Upper lobe of left lung (tissue), 4 donors: ENCODE data around the gene COL6A3.
"Not testable (repeated sequence)": the region's sequence is repeated elsewhere in the genome, so short reads cannot be mapped to it uniquely, and the experiment has no call there.

Experiments used
- POLR2A ChIP-seq, 4 donors: fragments of 450-650 bp; IDR thresholded peaks; one replicate each; pipeline ENCODE4 v1.5.1; 2016 to 2017; ENCODE audit warnings: antibody characterized with exemption in 4 of 4, mild to moderate bottlenecking in 2 of 4
- TF ChIP-seq, protein P1 (sequence below), 6 experiments: fragments of 450-650 bp in 4 of 6; fragments of 200-600 bp in 2 of 6; sonication (generic) in 2 of 6; IDR thresholded peaks; one replicate each; pipeline ENCODE4 v1.5.1; 2016 to 2019; ENCODE audit warnings: antibody characterized with exemption in 6 of 6

GRCh38 chr2:237409263-237409662 lies 4.7 kb downstream of the COL6A3 start:
- TF ChIP-seq POLR2A (IDR thresholded peaks at IDR 0.05) = not testable (repeated sequence)
- TF ChIP-seq, protein P1, sequence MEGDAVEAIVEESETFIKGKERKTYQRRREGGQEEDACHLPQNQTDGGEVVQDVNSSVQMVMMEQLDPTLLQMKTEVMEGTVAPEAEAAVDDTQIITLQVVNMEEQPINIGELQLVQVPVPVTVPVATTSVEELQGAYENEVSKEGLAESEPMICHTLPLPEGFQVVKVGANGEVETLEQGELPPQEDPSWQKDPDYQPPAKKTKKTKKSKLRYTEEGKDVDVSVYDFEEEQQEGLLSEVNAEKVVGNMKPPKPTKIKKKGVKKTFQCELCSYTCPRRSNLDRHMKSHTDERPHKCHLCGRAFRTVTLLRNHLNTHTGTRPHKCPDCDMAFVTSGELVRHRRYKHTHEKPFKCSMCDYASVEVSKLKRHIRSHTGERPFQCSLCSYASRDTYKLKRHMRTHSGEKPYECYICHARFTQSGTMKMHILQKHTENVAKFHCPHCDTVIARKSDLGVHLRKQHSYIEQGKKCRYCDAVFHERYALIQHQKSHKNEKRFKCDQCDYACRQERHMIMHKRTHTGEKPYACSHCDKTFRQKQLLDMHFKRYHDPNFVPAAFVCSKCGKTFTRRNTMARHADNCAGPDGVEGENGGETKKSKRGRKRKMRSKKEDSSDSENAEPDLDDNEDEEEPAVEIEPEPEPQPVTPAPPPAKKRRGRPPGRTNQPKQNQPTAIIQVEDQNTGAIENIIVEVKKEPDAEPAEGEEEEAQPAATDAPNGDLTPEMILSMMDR (IDR thresholded peaks at IDR 0.05) = not testable (repeated sequence)
